ENCODE data around the gene ANKRD63. TPM values are rescaled to one million over a fixed set of nuclear protein-coding genes. Genes with fewer than 3 reads are reported as not detected.
A peak's percentile ranks its signal among the peaks of the same experiment; 100 is the strongest.

ANKRD63 gene
- total and polyA plus RNA-seq, 9 of the 15 experiments (the other 6 are each of a cell fraction or from before 2014, with no cell fraction given) = 1.3 to 2.0 (median 1.8) TPM; not detected in 6

DNA sequence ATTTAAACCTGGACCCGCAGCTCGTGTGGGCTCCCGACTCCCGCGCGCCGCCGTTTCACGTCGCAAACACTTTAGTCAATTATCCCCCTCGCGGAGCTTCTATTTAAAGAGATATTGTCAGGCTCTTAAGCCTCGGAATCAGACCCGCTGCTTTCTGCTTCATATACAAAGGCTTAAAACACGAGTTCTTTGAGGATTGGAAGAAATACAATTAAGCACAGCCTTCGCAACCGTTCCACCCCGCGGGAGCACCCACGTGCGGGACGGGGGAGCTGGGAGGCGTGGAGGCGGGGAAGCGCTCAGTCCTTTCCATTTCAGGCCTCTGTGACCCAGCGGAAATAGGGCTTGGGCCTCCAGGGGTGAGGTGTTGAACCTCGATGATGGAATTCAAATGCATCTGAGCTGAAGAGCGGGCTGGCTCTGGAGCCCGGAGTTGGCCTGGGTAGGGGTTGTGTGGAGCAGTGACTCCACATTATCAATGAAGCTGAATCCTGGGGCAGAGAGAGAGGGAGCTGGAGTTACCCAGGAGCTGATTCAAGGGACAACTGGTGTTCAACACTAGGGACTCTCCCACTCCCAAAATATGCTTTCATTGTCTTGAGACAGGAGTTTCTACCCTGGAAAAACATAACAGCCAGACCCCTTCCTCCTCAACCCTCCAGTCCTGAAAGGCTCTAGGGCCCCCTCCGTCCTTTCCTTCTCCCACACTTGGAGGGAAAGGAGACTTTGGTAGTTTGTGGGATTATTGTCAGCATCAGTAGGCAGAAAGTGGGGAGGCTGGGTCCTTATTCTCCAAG, 2.4 kb downstream of the ANKRD63 start:
- intact Hi-C loops (cut with micrococcal nuclease) (loop anchor here (5.0 kb wide), 1 partner anchor 42 kb away; the partner anchor contains the start of gene INAFM2), in situ Hi-C loops (cut with MboI) (no loop called here)
- CTCF ChIA-PET (ENCODE audit: low intra/inter-chr PET ratio) = interaction anchor here (0.8 to 6.3 kb wide), 5 partner anchors 22 to 141 kb away, joined by 4 to 87 read pairs (median 8); partner anchors contain the start of gene PLCB2
- H2AFZ ChIP-seq (ENCODE audit: low read depth, low read length) = no peak overlapping the region
- H3K27me3 ChIP-seq (ENCODE audit: control insufficient read depth in 2 of 2, insufficient read depth in 2 of 2, low read length in 2 of 2) = no peaks in the 10 kb centered on the region; a peak in 1 of 5 replicates
- no peak overlapping the region for H3K27ac ChIP-seq (ENCODE audit: extremely low read depth, low read depth, low read length)
- no TSS peak for BruUV-seq (replicated peaks)
- H3K4me3 ChIP-seq = no peak overlapping the region
- no peak overlapping the region for H3K4me2 ChIP-seq (ENCODE audit: insufficient read depth, low read length)
- H3K9me3 ChIP-seq (replicated peaks; ENCODE audit: control insufficient read depth, insufficient read depth, low read depth, low read length) = no peaks in the 10 kb centered on the region
- H3K9ac ChIP-seq (ENCODE audit: insufficient read depth in 1 of 2, low read depth in 2 of 2, low read length in 2 of 2) = no peak overlapping the region; a peak in 1 of 4 replicates
- H4K20me1 ChIP-seq (replicated peaks; ENCODE audit: control insufficient read depth, insufficient read depth, low read length) = no peaks in the 10 kb centered on the region
- peaks cover 13 to 56% of the 10 kb centered on the region in 2 experiments for H3K4me1 ChIP-seq (replicated peaks in 1 of 2; ENCODE audit: control insufficient read depth in 2 of 2, insufficient read depth in 2 of 2, low read length in 2 of 2)
- WGBS (ENCODE audit: insufficient coverage, low coverage, missing lambda C conversion rate) = 64% methylated on average over 30 of the region's 30 CpGs
- DNase-seq (ENCODE audit: extremely low read depth in 1 of 4, low spot score in 3 of 4) (no peak), ATAC-seq (no peak), FAIRE-seq (no peak)
- POLR2A ChIA-PET = interaction anchor here (0.7 to 1.0 kb wide), 3 partner anchors 26 to 69 kb away, joined by 3 to 4 read pairs (median 3); no protein-coding TSS in a partner anchor
- TF ChIP-seq, protein P1, sequence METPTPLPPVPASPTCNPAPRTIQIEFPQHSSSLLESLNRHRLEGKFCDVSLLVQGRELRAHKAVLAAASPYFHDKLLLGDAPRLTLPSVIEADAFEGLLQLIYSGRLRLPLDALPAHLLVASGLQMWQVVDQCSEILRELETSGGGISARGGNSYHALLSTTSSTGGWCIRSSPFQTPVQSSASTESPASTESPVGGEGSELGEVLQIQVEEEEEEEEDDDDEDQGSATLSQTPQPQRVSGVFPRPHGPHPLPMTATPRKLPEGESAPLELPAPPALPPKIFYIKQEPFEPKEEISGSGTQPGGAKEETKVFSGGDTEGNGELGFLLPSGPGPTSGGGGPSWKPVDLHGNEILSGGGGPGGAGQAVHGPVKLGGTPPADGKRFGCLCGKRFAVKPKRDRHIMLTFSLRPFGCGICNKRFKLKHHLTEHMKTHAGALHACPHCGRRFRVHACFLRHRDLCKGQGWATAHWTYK (CRISPR knock-in tag; IDR thresholded peaks at IDR 0.05) = no peak
- TF ChIP-seq, protein P2, sequence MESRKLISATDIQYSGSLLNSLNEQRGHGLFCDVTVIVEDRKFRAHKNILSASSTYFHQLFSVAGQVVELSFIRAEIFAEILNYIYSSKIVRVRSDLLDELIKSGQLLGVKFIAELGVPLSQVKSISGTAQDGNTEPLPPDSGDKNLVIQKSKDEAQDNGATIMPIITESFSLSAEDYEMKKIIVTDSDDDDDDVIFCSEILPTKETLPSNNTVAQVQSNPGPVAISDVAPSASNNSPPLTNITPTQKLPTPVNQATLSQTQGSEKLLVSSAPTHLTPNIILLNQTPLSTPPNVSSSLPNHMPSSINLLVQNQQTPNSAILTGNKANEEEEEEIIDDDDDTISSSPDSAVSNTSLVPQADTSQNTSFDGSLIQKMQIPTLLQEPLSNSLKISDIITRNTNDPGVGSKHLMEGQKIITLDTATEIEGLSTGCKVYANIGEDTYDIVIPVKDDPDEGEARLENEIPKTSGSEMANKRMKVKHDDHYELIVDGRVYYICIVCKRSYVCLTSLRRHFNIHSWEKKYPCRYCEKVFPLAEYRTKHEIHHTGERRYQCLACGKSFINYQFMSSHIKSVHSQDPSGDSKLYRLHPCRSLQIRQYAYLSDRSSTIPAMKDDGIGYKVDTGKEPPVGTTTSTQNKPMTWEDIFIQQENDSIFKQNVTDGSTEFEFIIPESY (CRISPR knock-in tag; IDR thresholded peaks at IDR 0.05) = 0 out of 2 replicates have a peak, but pooled peaks have one; percentile 72
- peak in 1 of 2 experiments; percentile 27 for TF ChIP-seq E2F6 (IDR thresholded peaks at IDR 0.05; ENCODE audit: borderline replicate concordance in 1 of 2, extremely low read depth in 1 of 2, insufficient read depth in 1 of 2, insufficient read length in 1 of 2, low read depth in 1 of 2, low read length in 1 of 2, poor library complexity in 1 of 2, severe bottlenecking in 1 of 2)
- H3K79me2 ChIP-seq (ENCODE audit: control insufficient read depth, insufficient read depth, low read length) = no peaks in the 10 kb centered on the region
- no peaks in the 10 kb centered on the region for H3K9me1 ChIP-seq (ENCODE audit: control insufficient read depth, insufficient read depth, low read length)
- no peaks in the 10 kb centered on the region for H3K36me3 ChIP-seq (ENCODE audit: control insufficient read depth, insufficient read depth, low read length)

Data from K562 (cell line).